ENCODE data around the gene LTB.
A peak's percentile ranks its signal among the peaks of the same experiment; 100 is the strongest.

LTB gene

DNA sequence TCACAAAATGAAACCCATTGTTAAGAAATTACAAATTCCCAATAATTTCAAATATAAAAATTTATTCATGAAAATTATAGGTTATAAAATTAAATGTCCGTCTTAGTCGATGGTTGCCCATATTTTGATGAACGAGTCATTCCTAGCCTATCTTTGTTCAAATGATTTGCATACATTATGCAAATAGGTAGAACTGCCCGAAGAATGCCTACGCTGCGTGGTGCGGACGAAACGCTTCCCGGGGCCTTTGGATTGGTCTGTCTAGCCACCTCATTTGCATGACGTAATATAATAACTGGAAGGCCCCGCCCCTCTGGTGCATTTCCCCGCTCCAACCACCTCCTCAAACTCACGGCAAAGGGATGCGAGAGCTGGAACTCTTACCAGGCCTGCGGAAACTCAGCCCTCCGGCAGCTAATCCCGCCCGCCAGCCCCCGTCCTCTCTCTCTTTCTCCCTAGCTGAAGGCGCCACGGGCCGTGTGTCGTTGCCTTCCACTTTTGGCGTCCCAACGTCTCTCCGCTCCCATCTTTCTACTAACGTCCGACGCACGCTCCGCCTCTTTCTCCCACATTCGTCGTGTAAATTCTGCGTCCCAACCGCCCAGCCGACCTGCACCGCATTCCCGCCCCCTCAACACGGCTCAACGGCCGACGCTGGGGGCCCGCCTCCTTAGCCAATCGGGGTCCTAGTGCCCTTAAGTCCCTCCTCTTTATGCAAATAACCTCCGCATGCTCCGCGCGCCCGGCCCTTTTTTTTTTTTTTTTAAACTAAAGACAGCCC is 37.8 kb upstream of the LTB start (continued):
- TF ChIP-seq, protein P1, sequence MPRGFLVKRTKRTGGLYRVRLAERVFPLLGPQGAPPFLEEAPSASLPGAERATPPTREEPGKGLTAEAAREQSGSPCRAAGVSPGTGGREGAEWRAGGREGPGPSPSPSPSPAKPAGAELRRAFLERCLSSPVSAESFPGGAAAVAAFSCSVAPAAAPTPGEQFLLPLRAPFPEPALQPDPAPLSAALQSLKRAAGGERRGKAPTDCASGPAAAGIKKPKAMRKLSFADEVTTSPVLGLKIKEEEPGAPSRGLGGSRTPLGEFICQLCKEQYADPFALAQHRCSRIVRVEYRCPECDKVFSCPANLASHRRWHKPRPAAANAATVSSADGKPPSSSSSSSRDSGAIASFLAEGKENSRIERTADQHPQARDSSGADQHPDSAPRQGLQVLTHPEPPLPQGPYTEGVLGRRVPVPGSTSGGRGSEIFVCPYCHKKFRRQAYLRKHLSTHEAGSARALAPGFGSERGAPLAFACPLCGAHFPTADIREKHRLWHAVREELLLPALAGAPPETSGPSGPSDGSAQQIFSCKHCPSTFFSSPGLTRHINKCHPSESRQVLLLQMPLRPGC (tag by site-specific recombination; IDR thresholded peaks at IDR 0.05): peak; percentile 84
- TF ChIP-seq ZNF747 (tag by site-specific recombination; IDR thresholded peaks at IDR 0.05) (no peak), ZNF558 (tag by site-specific recombination; IDR thresholded peaks at IDR 0.05) (no peak), ZNF514 (tag by site-specific recombination; IDR thresholded peaks at IDR 0.05) (no peak), GLIS2 (tag by site-specific recombination; IDR thresholded peaks at IDR 0.05) (peak; percentile 76), ZXDB (tag by site-specific recombination; IDR thresholded peaks at IDR 0.05) (peak; percentile 62), ZNF530 (tag by site-specific recombination; IDR thresholded peaks at IDR 0.05; ENCODE audit: low read depth) (no peak), EGR2 (tag by site-specific recombination; IDR thresholded peaks at IDR 0.05; ENCODE audit: low read depth) (peak; percentile 89), ZNF548 (tag by site-specific recombination; IDR thresholded peaks at IDR 0.05) (no peak), ZNF626 (tag by site-specific recombination; IDR thresholded peaks at IDR 0.05) (no peak), ZNF266 (tag by site-specific recombination; IDR thresholded peaks at IDR 0.05; ENCODE audit: low read depth) (no peak), ZFP3 (tag by site-specific recombination; IDR thresholded peaks at IDR 0.05; ENCODE audit: low read depth) (no peak), ZNF394 (tag by site-specific recombination; IDR thresholded peaks at IDR 0.05; ENCODE audit: borderline replicate concordance) (peak; percentile 78; the same call in 1 of the 2 replicates), TRIM28 (IDR thresholded peaks at IDR 0.05; ENCODE audit: borderline replicate concordance, low read length) (no peak), ZNF16 (tag by site-specific recombination; IDR thresholded peaks at IDR 0.05; ENCODE audit: low read depth) (no peak), ZNF174 (tag by site-specific recombination; IDR thresholded peaks at IDR 0.05) (no peak), ZNF621 (tag by site-specific recombination; IDR thresholded peaks at IDR 0.05) (no peak), ZNF24 (tag by site-specific recombination; IDR thresholded peaks at IDR 0.05) (peak; percentile 91), SP7 (tag by site-specific recombination; IDR thresholded peaks at IDR 0.05) (peak; percentile 62), ZNF792 (tag by site-specific recombination; IDR thresholded peaks at IDR 0.05) (no peak), ZSCAN16 (tag by site-specific recombination; IDR thresholded peaks at IDR 0.05) (no peak), KLF10 (tag by site-specific recombination; IDR thresholded peaks at IDR 0.05) (peak; percentile 99), ZNF202 (tag by site-specific recombination; IDR thresholded peaks at IDR 0.05; ENCODE audit: borderline replicate concordance) (no peak), ZNF133 (tag by site-specific recombination; IDR thresholded peaks at IDR 0.05) (no peak), HOXC10 (CRISPR knock-in tag; IDR thresholded peaks at IDR 0.05) (no peak), ZNF677 (tag by site-specific recombination; IDR thresholded peaks at IDR 0.05) (no peak), ZNF521 (tag by site-specific recombination; IDR thresholded peaks at IDR 0.05) (no peak), HOXA7 (CRISPR knock-in tag; IDR thresholded peaks at IDR 0.05; ENCODE audit: borderline replicate concordance) (no peak)
- TF ChIP-seq, protein P2, sequence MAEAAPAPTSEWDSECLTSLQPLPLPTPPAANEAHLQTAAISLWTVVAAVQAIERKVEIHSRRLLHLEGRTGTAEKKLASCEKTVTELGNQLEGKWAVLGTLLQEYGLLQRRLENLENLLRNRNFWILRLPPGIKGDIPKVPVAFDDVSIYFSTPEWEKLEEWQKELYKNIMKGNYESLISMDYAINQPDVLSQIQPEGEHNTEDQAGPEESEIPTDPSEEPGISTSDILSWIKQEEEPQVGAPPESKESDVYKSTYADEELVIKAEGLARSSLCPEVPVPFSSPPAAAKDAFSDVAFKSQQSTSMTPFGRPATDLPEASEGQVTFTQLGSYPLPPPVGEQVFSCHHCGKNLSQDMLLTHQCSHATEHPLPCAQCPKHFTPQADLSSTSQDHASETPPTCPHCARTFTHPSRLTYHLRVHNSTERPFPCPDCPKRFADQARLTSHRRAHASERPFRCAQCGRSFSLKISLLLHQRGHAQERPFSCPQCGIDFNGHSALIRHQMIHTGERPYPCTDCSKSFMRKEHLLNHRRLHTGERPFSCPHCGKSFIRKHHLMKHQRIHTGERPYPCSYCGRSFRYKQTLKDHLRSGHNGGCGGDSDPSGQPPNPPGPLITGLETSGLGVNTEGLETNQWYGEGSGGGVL (tag by site-specific recombination; IDR thresholded peaks at IDR 0.05): no peak
- TF ChIP-seq, protein P3, sequence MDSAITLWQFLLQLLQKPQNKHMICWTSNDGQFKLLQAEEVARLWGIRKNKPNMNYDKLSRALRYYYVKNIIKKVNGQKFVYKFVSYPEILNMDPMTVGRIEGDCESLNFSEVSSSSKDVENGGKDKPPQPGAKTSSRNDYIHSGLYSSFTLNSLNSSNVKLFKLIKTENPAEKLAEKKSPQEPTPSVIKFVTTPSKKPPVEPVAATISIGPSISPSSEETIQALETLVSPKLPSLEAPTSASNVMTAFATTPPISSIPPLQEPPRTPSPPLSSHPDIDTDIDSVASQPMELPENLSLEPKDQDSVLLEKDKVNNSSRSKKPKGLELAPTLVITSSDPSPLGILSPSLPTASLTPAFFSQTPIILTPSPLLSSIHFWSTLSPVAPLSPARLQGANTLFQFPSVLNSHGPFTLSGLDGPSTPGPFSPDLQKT (IDR thresholded peaks at IDR 0.05; ENCODE audit: borderline replicate concordance, low read depth, low read length): no peak
- TF ChIP-seq, protein P4, sequence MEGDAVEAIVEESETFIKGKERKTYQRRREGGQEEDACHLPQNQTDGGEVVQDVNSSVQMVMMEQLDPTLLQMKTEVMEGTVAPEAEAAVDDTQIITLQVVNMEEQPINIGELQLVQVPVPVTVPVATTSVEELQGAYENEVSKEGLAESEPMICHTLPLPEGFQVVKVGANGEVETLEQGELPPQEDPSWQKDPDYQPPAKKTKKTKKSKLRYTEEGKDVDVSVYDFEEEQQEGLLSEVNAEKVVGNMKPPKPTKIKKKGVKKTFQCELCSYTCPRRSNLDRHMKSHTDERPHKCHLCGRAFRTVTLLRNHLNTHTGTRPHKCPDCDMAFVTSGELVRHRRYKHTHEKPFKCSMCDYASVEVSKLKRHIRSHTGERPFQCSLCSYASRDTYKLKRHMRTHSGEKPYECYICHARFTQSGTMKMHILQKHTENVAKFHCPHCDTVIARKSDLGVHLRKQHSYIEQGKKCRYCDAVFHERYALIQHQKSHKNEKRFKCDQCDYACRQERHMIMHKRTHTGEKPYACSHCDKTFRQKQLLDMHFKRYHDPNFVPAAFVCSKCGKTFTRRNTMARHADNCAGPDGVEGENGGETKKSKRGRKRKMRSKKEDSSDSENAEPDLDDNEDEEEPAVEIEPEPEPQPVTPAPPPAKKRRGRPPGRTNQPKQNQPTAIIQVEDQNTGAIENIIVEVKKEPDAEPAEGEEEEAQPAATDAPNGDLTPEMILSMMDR (tag by site-specific recombination; IDR thresholded peaks at IDR 0.05): no peak

Measured in HEK293 (cell line).